MM.1S (cell line): ENCODE data around the gene OSBPL5.

ENCODE experiments used
- CTCF ChIP-seq: fragments of 300-600 bp; sonication (generic); IDR thresholded peaks from 2 replicates; pipeline ENCODE4 v1.5.1; 2016; ENCODE audit warnings: antibody characterized with exemption, low read length, mixed read lengths
- EZH2phosphoT487 ChIP-seq: fragments of 300-600 bp; sonication (generic); IDR thresholded peaks from 2 replicates; pipeline ENCODE4 v1.6.1; 2018; ENCODE audit warnings: antibody characterized with exemption, low read length

DNA sequence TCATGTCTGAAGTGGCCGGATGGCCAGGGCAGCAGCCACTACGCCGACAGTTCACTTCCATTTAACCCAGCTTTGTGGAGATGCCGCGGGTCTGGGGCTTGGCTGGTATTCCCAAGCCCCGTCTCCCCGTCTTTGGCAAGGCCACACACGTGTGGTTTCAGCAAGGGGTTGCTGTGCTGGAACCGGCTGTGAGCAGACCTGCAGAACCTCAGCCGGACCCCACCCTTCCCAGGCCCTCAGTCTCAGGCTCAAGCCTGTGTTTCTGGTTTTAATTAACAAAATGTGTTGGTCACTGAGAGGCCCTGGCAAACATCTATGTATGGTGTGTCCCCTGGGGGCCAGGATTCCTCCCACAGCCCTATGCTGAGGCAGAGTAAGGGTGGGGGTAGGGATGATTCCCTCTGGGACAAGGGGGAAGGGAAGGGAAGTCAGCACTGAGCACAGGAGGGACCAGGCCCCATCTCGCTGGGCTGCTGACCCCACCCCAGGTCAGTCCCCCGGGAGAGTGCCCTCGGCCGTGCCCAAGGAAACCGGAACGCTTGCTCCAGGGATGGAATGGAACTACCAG is 9.3 kb downstream of the OSBPL5 start:
- TF ChIP-seq EZH2phosphoT487 (no peak), CTCF (no peak)
